Activated CD8-positive, alpha-beta memory T cell treated with anti-CD3 and anti-CD28 coated beads, Interleukin-2, amount 50 U/mL, for 1 hour (primary cell): Measurements from ENCODE around the gene ZKSCAN1.

Experiments used
- DNase-seq: peaks from one replicate; pipeline ENCODE4 v3.0.0-alpha.2; 2020; ENCODE audit errors: extremely low read depth

The ZKSCAN1 gene

DNA sequence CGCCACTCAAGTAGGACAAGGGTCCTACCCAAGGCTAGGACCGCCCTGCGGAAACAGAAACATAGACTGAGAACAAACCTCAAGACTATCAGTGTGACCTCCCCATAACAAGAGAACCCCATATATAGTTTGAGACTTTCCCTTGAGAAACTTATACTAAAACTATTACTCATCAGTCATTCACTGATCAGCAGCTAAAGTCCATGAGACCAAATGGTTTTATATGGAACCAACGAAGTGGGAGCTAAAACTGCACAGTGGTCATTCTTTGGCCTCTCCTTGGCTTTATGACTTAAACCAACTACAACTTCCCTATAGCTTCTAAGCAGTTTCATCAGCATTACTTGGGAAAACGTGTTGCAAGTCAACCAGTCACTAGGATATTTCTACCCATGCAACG is 20.5 kb downstream of the ZKSCAN1 start:
- no peak for DNase-seq

DNA sequence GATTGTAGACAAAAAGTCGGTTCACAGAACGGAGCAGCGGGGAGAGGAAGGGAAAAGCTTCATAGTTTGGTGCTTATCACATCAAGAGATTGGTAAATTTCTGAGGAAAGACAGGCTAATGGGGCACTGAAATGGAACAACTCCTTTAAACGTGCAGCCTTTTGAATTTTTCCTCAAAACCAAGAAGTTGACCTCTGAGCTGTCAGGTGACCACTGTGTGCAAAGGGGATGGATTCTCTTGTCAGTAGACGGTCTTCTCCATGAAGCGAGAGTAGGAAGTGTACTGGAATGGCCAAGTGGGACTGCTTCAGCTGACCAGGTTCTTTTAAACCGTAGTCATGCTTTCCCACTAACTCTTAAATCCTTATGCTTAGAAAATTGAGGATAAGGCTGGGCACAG is 22.9 kb downstream of the ZKSCAN1 start:
- no peak for DNase-seq

DNA sequence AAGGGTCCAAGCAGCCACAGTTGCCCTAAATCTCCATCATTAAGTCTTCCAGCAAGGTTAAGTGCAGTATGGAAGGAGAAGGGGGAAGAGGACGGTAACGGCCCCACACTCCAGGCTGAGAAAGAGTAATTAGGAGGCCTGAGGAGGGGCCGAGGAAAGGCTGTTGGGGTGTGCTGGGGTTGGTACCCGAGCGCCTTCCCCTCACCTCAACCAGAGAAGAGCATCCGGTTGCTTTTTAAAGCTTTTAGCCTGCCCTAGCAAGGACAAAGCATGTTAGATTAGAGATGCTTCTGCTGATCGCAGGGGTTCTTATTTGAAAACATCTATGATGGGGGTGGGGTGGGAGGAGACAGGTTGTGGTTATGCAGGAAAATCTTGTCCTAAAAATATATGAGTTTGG is 25.2 kb downstream of the ZKSCAN1 start:
- DNase-seq, result no peak

DNA sequence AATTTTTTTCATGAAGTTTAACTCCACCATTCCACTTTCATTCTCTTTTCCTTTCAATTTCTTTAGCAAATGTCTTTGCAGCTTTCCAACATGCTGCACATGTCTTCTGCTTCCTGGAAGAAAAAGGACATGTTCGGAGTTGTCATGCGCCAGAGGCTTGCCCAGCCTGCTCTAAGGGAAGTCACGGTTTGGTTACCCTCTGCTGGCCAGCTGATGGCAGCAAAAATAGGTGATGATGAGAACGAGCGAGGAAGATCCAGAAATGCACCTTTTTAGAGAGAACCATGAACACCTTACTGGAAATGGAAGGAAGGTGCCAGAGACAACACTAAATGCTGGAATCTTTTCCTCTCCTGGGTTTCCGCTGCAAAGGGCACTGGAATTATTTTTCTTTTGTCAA is 29.3 kb downstream of the ZKSCAN1 start:
- DNase-seq, result no peak

DNA sequence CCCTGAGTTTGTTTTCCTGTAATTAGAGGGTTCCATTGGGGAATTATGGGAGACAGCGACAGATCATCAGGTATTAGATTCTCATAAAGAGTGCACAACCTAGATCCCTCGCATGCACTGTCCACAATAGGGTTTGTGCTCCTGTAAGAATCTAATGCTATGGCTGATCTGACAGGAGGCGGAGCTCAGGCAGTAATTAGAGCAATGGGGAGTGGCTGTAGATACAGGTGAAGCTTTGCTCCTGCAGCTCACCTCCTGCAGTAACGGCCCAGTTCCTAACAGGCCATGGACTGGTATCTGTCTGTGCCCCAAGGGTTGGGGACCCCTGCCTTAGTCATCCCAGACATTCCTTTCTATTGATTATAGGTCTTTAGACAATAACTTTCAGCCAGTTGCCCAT is 33.3 kb downstream of the ZKSCAN1 start:
- DNase-seq, result no peak

DNA sequence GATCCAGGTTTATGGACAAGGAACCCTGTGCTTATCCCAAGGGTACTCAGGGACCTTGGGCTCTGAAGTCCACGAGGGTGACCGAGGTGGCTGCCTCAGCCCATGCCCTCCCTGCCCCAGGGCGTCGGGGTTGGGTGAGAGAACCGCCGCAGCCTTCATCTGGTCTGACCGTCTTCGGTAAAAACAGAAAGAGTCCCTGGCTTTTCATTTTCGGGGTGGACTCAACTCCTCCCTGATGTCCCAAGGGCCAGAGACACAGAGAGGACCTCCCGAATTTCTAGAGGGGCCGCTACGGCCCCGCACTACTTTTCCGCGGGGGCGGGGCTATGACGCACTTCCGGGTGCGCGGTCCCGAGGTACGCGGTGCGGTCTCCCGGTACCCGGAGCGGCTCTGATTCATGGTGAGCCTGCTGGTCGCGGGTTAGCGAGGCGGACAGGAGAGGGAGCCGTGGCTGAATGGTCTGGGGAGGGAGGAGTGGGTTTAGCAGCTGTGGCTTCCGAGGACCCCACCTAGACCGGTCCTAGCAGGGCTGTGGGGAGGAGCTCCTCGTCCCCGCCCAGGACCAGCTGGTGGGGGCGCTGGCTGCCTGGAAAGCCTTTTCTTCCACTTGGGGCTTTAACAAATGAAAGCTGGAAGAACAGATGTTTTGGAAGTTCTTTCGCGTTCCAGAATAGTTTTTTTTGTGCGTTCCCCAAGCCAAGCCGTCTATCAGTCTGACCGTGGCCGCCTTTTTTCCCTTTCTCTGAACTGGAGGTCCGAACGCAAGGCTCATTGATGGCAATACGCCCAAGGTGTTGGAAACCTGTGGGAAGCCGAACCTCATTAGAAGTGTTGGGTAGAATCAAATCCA is 34.3 kb downstream of the ZKSCAN1 start, which contains the start of gene ZSCAN21:
ZSCAN21 (plus strand) TSS at position 334 of the 851 bp plus-strand sequence. CDS start 7,233 bp downstream, outside the sequence.
- peak; percentile 40 for DNase-seq

DNA sequence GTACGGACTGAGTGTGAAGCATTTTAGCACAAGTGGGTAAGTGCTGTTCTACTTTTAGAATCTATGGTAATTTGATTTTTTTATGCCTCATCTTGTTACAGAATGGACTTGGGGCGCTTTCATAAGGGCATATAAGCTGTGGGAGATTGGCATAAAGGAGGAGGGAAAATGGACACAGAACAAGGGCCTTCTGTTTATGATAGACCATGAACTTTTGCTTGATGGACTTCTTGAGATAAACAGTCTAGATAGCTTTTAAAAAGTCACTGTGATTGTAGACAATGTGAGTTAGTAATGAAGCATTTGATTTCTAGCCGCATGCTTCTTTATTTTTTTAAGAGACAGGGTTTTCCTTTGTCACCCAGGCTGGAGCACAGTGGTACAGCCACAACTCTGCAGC is 36.2 kb downstream of the ZKSCAN1 start:
- DNase-seq, result no peak

DNA sequence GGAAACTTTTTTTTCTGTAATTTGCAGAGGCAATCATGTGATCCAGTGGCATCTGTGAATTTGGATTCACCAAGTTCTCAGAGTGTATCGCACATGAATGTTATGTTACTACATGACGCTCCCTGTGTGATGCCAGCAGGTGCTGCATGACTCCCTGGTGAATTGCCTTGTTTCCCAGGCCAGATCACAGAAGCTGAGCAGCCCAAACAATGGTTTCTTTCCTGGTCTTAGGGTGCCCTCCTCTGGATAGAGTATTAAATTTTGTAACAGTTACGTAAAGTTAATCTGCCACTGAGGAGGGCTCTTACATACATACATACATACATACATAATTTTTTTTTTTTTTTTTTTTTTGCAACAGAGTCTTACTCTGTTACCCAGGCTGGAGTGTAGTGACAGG is 37.8 kb downstream of the ZKSCAN1 start:
- no peak for DNase-seq

DNA sequence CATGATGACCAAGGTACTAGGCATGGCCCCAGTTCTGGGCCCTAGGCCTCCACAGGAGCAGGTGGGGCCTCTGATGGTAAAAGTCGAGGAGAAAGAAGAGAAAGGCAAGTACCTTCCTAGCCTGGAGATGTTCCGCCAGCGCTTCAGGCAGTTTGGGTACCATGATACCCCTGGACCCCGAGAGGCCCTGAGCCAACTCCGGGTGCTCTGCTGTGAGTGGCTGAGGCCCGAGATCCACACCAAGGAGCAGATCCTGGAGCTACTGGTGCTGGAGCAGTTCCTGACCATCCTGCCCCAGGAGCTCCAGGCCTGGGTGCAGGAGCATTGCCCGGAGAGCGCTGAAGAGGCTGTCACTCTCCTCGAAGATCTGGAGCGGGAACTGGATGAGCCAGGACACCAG is 41.6 kb downstream of the ZKSCAN1 start:
- DNase-seq, result no peak

DNA sequence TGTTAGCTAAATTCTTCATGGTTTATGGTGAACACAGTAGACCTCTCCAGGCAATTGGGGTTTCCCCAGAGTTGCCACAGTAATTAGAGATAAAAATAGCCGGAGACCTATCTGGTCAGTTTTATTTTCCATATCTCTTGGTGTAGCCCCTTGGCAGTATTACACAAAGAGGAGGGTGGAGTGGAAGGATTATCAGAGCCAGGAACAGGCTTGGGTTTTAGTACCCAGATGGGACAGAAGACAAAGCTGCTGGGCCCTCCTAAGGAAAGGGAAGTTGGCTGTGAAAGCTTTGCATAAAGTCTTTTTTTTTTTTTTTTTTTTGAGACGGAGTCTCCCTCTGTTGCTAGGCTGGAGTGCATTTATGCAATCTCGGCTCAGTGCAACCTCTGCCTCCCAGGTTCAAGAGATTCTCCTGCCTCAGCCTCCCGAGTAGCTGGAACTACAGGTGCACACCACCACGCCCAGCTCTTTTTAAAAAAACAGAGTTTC is 43.9 kb downstream of the ZKSCAN1 start:
- DNase-seq, result no peak

DNA sequence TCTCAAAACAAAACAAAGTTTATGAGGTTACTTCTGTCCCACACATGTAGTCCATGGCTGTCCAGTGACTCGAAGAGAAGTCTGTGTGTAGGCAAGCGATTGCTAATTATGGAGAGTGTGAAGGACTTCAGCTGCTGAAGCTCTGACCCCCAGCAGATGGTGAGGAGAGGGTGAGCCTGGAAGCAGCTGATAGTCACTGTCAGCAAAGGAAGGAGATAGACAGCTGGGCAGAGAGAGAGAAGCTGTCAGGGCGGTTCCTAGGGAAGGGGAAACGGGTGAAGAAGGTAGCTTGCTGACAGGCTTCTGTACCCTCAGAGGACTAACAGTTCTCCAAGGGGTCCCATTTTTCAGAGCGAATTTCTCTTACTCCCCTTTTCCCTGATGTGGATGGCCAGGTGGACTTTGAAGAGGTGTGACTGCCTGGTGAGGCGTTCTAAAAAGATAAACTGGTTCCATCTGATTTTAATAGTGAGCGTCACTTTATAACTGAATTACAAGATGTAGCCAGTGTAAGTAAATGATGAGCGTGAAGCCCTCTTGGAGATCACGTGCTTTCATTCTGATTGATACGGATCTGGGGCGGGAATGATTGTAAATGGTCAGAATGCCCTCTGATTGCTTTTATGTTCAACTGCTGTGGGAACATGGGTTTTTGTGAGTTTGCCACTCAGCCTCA is 46.3 kb downstream of the ZKSCAN1 start:
- DNase-seq, result no peak

DNA sequence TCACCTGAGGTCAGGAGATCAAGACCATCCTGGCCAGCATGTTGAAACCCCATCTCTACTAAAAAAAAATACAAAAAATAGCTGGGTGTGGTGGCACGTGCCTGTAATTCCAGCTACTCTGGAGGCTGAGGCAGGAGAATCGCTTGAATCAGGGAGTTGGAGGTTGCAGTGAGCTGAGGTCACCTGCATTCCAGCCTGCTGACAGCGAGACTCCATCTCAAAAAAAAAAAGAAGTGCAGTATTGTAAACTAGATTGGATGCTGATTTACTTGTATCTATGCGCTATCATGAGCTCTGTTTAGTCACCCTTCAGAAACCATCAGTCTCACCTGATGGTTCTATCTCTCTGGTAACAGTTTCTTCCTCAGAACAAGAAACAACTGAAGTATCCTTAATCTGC is 48.0 kb downstream of the ZKSCAN1 start:
- DNase-seq, result no peak

DNA sequence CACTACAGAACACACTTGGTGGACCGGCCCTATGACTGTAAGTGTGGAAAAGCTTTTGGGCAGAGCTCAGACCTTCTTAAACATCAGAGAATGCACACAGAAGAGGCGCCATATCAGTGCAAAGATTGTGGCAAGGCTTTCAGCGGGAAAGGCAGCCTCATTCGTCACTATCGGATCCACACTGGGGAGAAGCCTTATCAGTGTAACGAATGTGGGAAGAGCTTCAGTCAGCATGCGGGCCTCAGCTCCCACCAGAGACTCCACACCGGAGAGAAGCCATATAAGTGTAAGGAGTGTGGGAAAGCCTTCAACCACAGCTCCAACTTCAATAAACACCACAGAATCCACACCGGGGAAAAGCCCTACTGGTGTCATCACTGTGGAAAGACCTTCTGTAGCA is 48.8 kb downstream of the ZKSCAN1 start:
- no peak for DNase-seq

DNA sequence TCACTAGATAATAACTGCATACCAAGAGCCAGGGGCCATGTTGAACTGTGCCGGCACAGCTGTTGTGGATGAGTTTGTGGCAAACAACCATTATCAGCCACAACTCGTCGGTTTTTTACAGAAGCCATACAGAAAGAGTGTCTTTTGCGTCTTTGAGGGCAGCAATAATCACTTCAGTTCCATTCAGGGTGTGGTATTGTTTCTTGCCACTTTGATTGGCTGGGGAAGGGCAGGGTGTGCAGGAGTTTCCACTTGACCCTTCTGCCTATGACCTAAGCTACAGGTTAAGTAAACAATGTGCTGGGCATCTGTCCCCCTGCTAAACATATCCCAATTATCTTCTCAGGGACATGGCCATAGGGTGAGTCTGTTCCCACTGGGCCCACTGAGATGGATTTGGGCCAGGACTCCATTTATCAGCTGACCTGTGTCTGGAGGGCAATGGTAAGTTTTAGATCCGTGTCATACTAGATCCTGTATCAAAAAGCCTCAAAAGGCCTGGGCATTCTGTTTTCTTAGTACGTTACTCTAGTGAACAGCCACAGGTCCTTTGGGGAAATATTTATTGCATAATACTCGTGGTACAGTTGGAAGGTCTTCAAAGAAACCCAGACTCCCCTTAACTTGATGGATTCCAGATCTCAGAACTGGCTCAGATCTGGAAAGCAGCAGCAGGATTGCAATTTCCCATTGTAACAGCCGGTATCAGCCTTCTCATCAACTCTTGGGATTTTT is 50.2 kb downstream of the ZKSCAN1 start:
- no peak for DNase-seq

DNA sequence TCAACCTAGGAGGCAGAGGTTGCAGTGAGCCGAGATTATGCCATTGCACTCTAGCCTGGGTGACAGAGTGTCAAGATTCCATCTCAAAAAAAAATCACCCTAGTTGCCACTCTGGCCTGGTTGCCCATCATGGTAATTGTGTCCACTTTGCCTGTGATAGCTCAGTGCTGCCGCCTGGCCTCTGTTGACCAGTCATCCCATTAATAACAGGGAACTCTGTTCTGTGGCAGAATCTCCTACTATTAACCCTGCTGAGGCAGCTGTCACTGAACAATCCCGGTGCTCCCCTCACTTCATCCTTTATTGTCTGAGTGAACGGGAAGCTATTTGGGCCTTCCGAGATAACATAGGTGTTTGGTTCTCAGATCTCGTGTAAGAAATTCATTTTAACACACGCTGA is 51.6 kb downstream of the ZKSCAN1 start:
- no peak for DNase-seq

DNA sequence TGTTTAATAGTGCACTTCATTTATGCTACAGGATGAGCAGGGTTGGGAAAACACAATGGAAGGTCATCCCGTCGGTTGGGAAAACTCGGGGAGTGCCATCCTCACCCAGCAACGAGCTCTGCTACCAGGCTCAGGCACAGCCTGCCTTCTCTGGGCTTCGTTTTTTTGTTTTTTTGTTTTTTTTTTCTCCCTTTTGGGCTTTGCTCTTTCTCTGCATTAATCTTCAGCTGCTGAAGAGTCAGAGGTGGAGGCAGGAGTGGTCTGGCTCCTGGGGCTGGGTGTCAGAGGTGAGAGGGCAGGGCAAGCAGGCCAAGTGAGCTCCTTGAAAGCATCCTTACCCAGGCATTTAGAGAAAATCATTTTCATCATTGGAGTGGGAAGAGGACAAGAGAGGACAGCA is 54.6 kb downstream of the ZKSCAN1 start:
- DNase-seq, result no peak

DNA sequence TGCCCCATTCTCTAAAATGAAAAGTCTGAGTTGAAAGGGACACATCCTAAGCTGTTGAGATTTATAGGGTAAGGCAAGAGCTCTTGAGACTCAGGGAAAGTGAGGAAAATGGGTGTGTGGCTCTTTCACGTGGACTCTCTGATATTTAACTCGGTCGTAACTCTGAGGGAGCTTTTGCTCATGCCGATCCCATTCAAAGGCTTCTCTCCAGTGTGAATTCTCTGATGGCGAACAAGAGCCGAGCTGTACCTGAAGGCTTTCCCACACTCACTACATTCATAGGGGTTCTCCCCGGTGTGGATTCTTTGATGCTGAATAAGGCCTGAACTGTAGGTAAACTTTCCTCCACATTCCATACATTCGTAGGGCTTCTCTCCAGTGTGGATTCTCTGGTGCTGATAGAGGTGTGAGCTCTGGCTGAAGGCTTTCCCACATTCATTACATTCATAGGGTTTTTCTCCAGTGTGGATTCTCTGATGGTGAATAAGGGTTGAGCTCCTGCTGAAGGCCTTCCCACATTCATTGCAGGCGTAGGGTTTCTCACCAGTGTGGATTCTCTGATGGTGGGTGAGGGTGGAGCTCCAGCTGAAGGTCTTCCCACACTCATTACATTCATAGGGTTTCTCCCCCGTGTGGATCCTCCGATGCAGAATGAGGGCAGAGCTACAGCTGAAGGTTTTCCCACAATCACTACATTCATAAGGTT is 55.8 kb downstream of the ZKSCAN1 start:
- DNase-seq, result no peak

DNA sequence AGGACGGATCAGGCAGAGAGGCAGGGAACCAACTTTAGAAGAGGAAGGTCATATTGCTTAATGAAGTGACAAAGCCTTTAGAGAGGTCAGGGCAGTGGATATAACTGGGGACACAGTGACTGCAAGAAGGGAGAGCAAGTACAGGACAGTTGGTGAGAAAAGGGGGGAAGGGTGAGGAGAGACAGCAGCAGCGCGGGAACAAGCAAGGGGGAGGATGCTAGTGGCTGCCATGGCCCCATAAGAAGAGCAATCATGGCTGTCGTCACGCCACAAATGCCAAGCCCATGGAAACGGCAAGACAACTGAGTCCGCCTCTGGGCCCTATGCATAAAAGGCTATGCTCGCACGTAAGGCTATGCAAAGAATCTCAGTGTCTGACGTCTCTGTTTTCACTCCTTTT is 57.1 kb downstream of the ZKSCAN1 start:
- DNase-seq, result no peak

DNA sequence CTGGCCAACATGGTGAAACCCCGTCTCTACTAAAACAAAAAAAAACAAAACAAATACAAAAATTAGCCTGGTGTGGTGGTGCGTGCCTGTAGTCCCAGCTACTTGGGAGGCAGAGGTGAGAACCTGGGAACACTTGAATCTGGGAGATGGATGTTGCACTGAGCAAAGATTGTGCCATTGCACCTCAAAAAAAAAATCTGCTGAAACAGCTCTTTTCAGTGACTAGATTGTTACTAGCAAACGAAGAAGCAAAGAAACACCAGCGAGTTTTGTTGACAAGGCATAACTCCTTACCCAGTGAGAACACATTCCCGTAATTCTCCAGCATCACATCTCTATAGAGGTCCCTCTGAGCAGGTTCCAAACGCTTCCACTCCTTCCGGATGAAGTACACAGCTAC is 59.4 kb downstream of the ZKSCAN1 start:
- no peak for DNase-seq

DNA sequence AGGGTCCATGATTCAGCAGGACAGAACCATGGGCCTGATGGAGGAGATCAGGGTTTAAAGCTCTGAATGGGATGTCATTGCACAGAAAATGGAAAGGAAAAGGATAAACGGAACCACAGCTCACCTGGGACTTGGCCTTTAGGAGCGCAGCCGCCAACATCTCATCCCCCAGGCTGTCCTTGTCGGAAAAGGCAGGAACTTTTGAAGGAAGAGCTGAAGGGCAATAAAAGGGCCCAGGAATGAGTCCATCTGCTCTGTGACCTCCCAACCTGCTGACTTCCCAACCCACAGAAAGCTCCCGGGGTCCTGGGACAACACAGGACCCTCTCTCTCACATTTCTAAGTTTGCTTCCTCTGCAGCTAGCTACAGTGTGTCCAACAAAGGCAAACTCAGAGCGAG is 60.0 kb downstream of the ZKSCAN1 start:
- no peak for DNase-seq

DNA sequence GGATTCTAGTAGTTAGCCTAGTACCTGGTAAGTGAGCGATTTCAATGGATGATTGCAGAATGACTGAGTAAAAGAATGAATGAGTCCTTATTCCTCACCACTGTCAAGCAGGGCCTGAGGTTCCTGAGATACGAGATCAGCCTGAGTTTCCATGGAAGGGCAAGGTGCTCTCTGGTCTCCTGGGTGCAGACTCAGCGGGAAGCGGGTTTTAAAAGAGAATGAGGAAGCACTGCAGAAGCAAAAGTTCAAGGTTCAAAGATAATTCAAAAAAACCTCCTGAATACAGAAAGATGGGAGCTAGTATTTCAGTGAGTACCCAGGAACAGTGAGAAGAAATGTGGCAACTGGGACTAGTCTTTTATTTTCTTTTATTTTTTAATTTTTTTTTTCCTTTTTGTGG is 61.8 kb downstream of the ZKSCAN1 start:
- no peak for DNase-seq

DNA sequence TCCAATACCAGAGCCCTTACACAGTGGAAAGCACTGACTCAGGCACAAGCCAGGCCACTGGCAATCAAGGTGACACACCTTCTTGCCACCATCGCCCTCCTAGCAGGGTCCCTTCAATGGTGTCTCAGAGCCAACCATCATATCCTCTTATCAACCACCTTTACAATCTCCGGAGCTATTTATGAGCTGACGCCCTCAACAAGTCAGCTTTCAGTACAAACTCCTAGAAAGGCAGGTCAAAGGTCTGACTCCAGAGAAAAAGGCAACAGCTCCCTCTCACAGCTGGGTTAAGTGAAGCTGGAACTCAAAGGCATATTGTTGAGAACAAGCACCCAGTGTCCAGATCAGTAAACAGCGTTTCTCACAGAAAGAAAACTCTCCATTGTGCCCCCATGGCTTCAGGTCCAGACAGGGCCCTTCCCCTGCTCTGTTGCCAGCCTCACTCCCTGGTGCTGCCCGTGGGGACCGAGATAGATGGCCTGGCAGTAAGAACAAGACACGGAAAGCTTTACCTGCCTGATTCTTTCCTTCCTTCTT is 63.7 kb downstream of the ZKSCAN1 start:
- no peak for DNase-seq
